K562 (cell line): ENCODE measurements around the gene GMEB1. TPM values are rescaled to one million over a fixed set of nuclear protein-coding genes. Genes with fewer than 3 reads are reported as not detected.

Experiments
- DDX20 ChIP-seq: fragments of 450-650 bp; IDR thresholded peaks from 2 replicates; pipeline ENCODE4 v1.6.1; 2016; ENCODE audit warnings: missing genetic modification characterization, low read depth, mild to moderate bottlenecking, missing compliant biosample characterization, moderate library complexity
- DIDO1 ChIP-seq: fragments of 450-650 bp; IDR thresholded peaks from 2 replicates; pipeline ENCODE4 v1.6.1; 2016; ENCODE audit warnings: low read depth, missing biosample characterization, missing genetic modification characterization
- MCM7 ChIP-seq, 2 experiments: fragments of 450-650 bp; IDR thresholded peaks; 2 replicates each; pipeline ENCODE4 v1.6.1; 2016 to 2018
- MIER1 ChIP-seq: fragments of 450-650 bp; IDR thresholded peaks from 2 replicates; pipeline ENCODE4 v1.6.1; 2016; ENCODE audit warnings: antibody characterized with exemption, mild to moderate bottlenecking, low read depth
- NCOA1 ChIP-seq: fragments of 450-650 bp; IDR thresholded peaks from 2 replicates; pipeline ENCODE4 v1.6.1; 2016; ENCODE audit warnings: low read depth
- RAD51 ChIP-seq: fragments of 450-650 bp; IDR thresholded peaks from 2 replicates; pipeline ENCODE4 v1.7.1; 2016; ENCODE audit warnings: low read depth, mild to moderate bottlenecking, borderline replicate concordance
- RUNX1 ChIP-seq: sonication (generic); IDR thresholded peaks from 2 replicates; pipeline ENCODE4 v1.6.1; 2016; ENCODE audit warnings: antibody characterized with exemption, low read depth
- SAFB2 ChIP-seq: fragments of 200-400 bp; formaldehyde crosslinking; IDR thresholded peaks from 2 replicates; pipeline ENCODE4 v1.6.1; 2018; ENCODE audit warnings: borderline replicate concordance, low read length, low read depth, moderate library complexity; ENCODE audit not compliant: severe bottlenecking
- SMARCB1 ChIP-seq: IDR thresholded peaks from 2 replicates; pipeline ENCODE4 v1.6.1; 2011; ENCODE audit warnings: improper control_type of control experiment, low read depth; ENCODE audit not compliant: insufficient read length
- SP2 ChIP-seq: IDR thresholded peaks from 2 replicates; pipeline ENCODE4 v1.6.1; 2011; ENCODE audit warnings: mild to moderate bottlenecking, low read depth, low read length, moderate library complexity; ENCODE audit not compliant: poor library complexity, severe bottlenecking; ENCODE audit errors: extremely low read depth
- SRSF7 ChIP-seq: fragments of 200-400 bp; formaldehyde crosslinking; optimal IDR thresholded peaks from 2 replicates; pipeline ENCODE3; 2017; ENCODE audit warnings: mild to moderate bottlenecking, low read depth, low read length
- SUPT5H ChIP-seq: fragments of 450-650 bp; IDR thresholded peaks from 2 replicates; pipeline ENCODE4 v1.6.1; 2016
- ZNF280A ChIP-seq: fragments of 450-650 bp; IDR thresholded peaks from 2 replicates; pipeline ENCODE4 v1.6.1; 2018; ENCODE audit warnings: mild to moderate bottlenecking, low read depth; ENCODE audit not compliant: partially characterized antibody
- ZNF592 ChIP-seq: fragments of 450-650 bp; IDR thresholded peaks from 2 replicates; pipeline ENCODE4 v1.6.1; 2017; ENCODE audit warnings: antibody characterized with exemption, mild to moderate bottlenecking
- ZNF695 ChIP-seq: fragments of 450-650 bp; formaldehyde crosslinking; IDR thresholded peaks from 2 replicates; pipeline ENCODE4 v1.4.0; 2020; ENCODE audit warnings: mild to moderate bottlenecking, moderate library complexity
- ZNF766 ChIP-seq: fragments of 200-800 bp; sonication (Bioruptor generic); conservative IDR thresholded peaks from 2 replicates; pipeline ENCODE4 v1.6.1; 2016; ENCODE audit warnings: missing genetic modification characterization, missing compliant biosample characterization
- polyA plus RNA-seq, 8 experiments: library from polyadenylated mRNA; depleted of rRNA in 4 of 8; stranded (reverse) in 5 of 8; unstranded in 3 of 8; fragments of >200 nt; fragmentation: Nextera tagmentation in 2 of 8; fragmentation: Illumina TruSeq in 1 of 8; extraction: Ambion mirVana in 2 of 8; extraction: Trizol in 1 of 8; gene quantifications; 2 replicates each; pipeline versions ENCODE4 v1.2.1 to v1.2.3, GENCODE V29; 2011 to 2014; ENCODE audit warnings: inconsistent platforms in 1 of 8, missing spikeins in 1 of 8
- total RNA-seq, 7 experiments: library from RNA; depleted of rRNA in 6 of 7; stranded (reverse); fragments of >200 nt in 6 of 7; fragmentation: Illumina TruSeq in 2 of 7; extraction: Trizol in 2 of 7; gene quantifications; 2 replicates each; pipeline versions ENCODE4 v1.2.1 to v1.2.3, GENCODE V29; 2011 to 2021; ENCODE audit warnings: low replicate concordance in 1 of 7

GMEB1 gene
- total and polyA plus RNA-seq, 9 of the 15 experiments (the other 6 are each of a cell fraction or from before 2014, with no cell fraction given) = 6.6 to 17.5 (median 8.5) TPM

GRCh38 chr1:28648474-28649198, 19.9 kb upstream of the GMEB1 start, which contains the start of gene RNU11 (continued):
- TF ChIP-seq DIDO1 (tag) (peak; percentile 80), ZNF766 (peak; percentile 75; the same call in 1 of the 2 replicates), MCM7 (IDR thresholded peaks at IDR 0.05) (0 out of 4 replicates have a peak, but pooled peaks of 1 of the 2 experiments have one; percentile 10), SP2 (peak; percentile 41), MIER1 (peak; percentile 63; the same call in 1 of the 2 replicates), RUNX1 (peak; percentile 100), ZNF695 (peak; percentile 98), SUPT5H (peak; percentile 100), SAFB2 (no peak), SMARCB1 (no peak), ZNF592 (no peak), RAD51 (peak; percentile 62), DDX20 (tag) (peak; percentile 84), NCOA1 (peak; percentile 89), SRSF7 (no peak), ZNF280A (no peak)
